ENCODE data around the gene CFAP99.

CFAP99 gene

GRCh38 chr4:2445130-2445529 lies 26.4 kb downstream of the CFAP99 start:
- no peak for TF ChIP-seq ZC3H10 (CRISPR knock-in tag; IDR thresholded peaks at IDR 0.05)
- no peak for TF ChIP-seq PPARA (CRISPR knock-in tag; IDR thresholded peaks at IDR 0.05; ENCODE audit: borderline replicate concordance)
- no peak for TF ChIP-seq RARB (CRISPR knock-in tag; IDR thresholded peaks at IDR 0.05)
- no peak for ATAC-seq

- TF ChIP-seq OSR1 (CRISPR knock-in tag; IDR thresholded peaks at IDR 0.05) (no peak), PPARA (CRISPR knock-in tag; IDR thresholded peaks at IDR 0.05; ENCODE audit: borderline replicate concordance) (no peak)
- no peak for ATAC-seq
Measured at GRCh38 chr4:2445571-2445970, 26.8 kb downstream of the CFAP99 start.

GRCh38 chr4:2446656-2447564 lies 28.2 kb downstream of the CFAP99 start:
- ATAC-seq = no peak

GRCh38 chr4:2448589-2448988 lies 29.8 kb downstream of the CFAP99 start:
- no peak for ATAC-seq
- TF ChIP-seq PPARA (CRISPR knock-in tag; IDR thresholded peaks at IDR 0.05; ENCODE audit: borderline replicate concordance) (no peak), ZNF565 (CRISPR knock-in tag; conservative IDR thresholded peaks at IDR 0.05; ENCODE audit: low read depth) (no peak), POU6F1 (CRISPR knock-in tag; IDR thresholded peaks at IDR 0.05; ENCODE audit: borderline replicate concordance, low read depth) (no peak), ZNF8 (CRISPR knock-in tag; IDR thresholded peaks at IDR 0.05) (no peak), ZFP30 (CRISPR knock-in tag; IDR thresholded peaks at IDR 0.05) (no peak), ZNF70 (CRISPR knock-in tag; IDR thresholded peaks at IDR 0.05) (no peak), SNAI2 (CRISPR knock-in tag; IDR thresholded peaks at IDR 0.05) (no peak), TOX (CRISPR knock-in tag; IDR thresholded peaks at IDR 0.05; ENCODE audit: borderline replicate concordance) (no peak), ISL1 (CRISPR knock-in tag; IDR thresholded peaks at IDR 0.05) (no peak), PATZ1 (CRISPR knock-in tag; IDR thresholded peaks at IDR 0.05; ENCODE audit: borderline replicate concordance) (no peak), CSDC2 (CRISPR knock-in tag; IDR thresholded peaks at IDR 0.05) (no peak), GLIS3 (CRISPR knock-in tag; IDR thresholded peaks at IDR 0.05) (no peak), TCF4 (CRISPR knock-in tag; IDR thresholded peaks at IDR 0.05; ENCODE audit: borderline replicate concordance) (no peak), ARNTL (CRISPR knock-in tag; IDR thresholded peaks at IDR 0.05; ENCODE audit: borderline replicate concordance, low read depth) (no peak), ZFP3 (CRISPR knock-in tag; IDR thresholded peaks at IDR 0.05) (no peak)
- TF ChIP-seq, protein P1, sequence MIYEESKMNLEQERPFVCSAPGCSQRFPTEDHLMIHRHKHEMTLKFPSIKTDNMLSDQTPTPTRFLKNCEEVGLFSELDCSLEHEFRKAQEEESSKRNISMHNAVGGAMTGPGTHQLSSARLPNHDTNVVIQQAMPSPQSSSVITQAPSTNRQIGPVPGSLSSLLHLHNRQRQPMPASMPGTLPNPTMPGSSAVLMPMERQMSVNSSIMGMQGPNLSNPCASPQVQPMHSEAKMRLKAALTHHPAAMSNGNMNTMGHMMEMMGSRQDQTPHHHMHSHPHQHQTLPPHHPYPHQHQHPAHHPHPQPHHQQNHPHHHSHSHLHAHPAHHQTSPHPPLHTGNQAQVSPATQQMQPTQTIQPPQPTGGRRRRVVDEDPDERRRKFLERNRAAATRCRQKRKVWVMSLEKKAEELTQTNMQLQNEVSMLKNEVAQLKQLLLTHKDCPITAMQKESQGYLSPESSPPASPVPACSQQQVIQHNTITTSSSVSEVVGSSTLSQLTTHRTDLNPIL (CRISPR knock-in tag; IDR thresholded peaks at IDR 0.05; ENCODE audit: low read depth) = no peak

More at GRCh38 chr4:2446656-2447564, 28.2 kb downstream of the CFAP99 start:
- no peak for TF ChIP-seq TOX (CRISPR knock-in tag; IDR thresholded peaks at IDR 0.05; ENCODE audit: borderline replicate concordance)
- no peak for TF ChIP-seq ESRRG (CRISPR knock-in tag; IDR thresholded peaks at IDR 0.05)
- TF ChIP-seq PATZ1 (CRISPR knock-in tag; IDR thresholded peaks at IDR 0.05; ENCODE audit: borderline replicate concordance) = no peak
- TF ChIP-seq ZFP30 (CRISPR knock-in tag; IDR thresholded peaks at IDR 0.05) = no peak
- no peak for TF ChIP-seq RARB (CRISPR knock-in tag; IDR thresholded peaks at IDR 0.05)
- TF ChIP-seq TCF4 (CRISPR knock-in tag; IDR thresholded peaks at IDR 0.05; ENCODE audit: borderline replicate concordance) = no peak
- TF ChIP-seq, protein P1 (CRISPR knock-in tag; IDR thresholded peaks at IDR 0.05; ENCODE audit: low read depth) = no peak
- TF ChIP-seq OSR1 (CRISPR knock-in tag; IDR thresholded peaks at IDR 0.05) = no peak
- no peak for TF ChIP-seq POU6F1 (CRISPR knock-in tag; IDR thresholded peaks at IDR 0.05; ENCODE audit: borderline replicate concordance, low read depth)
- no peak for TF ChIP-seq ZNF8 (CRISPR knock-in tag; IDR thresholded peaks at IDR 0.05)

Data from SK-N-SH treated with all-trans-retinoic acid at 6 μM for 48 hours (cell line).